DMS53 treated with DMSO at 0.1 percent for 48 hours (cell line): Measurements from ENCODE around the gene ORMDL1.
"Not testable (repeated sequence)": the region's sequence is repeated elsewhere in the genome, so short reads cannot be mapped to it uniquely, and the experiment has no call there.

Source experiments
- DNase-seq: peaks from one replicate; lab custom pipeline; 2025; ENCODE audit not compliant: unreplicated experiment; lab: John Stamatoyannopoulos, UW

The ORMDL1 gene

GRCh38 chr2:189772212-189772611 is 11.9 kb downstream of the ORMDL1 start:
- DNase-seq, result no peak

GRCh38 chr2:189770590-189771322 is 13.4 kb downstream of the ORMDL1 start:
- DNase-seq, result no peak

- DNase-seq, result no peak
Observed at GRCh38 chr2:189763908-189764661, 20.1 kb downstream of the ORMDL1 start.

- peak; percentile 94 for DNase-seq
Observed at GRCh38 chr2:189762551-189763298, 21.4 kb downstream of the ORMDL1 start, which contains the start of gene OSGEPL1. OSGEPL1 (minus strand) TSS chr2:189762792; CDS start chr2:189761640, 1,152 bp downstream.

- no peak for DNase-seq
Observed at GRCh38 chr2:189762229-189762550, 21.9 kb downstream of the ORMDL1 start.

GRCh38 chr2:189760154-189760553 is 24.0 kb downstream of the ORMDL1 start:
- DNase-seq, result not testable (repeated sequence)

- no peak for DNase-seq
Observed at GRCh38 chr2:189756311-189756952, 27.7 kb downstream of the ORMDL1 start.

GRCh38 chr2:189751080-189751658 is 33.0 kb downstream of the ORMDL1 start:
- DNase-seq, result peak; percentile 35

GRCh38 chr2:189729430-189729829 is 54.7 kb downstream of the ORMDL1 start:
- DNase-seq, result no peak

GRCh38 chr2:189726849-189727248 is 57.3 kb downstream of the ORMDL1 start:
- no peak for DNase-seq

GRCh38 chr2:189726271-189726670 is 57.9 kb downstream of the ORMDL1 start:
- DNase-seq, result no peak

- no peak for DNase-seq
Observed at GRCh38 chr2:189723192-189723591, 60.9 kb downstream of the ORMDL1 start.
